KMS-11 (cell line): ENCODE measurements around the gene BTBD3.

Experiments used
- H2AFZ ChIP-seq: fragments of 200-600 bp; sonication (generic); 2 replicates; pipeline ENCODE4 v1.6.1; 2016; ENCODE audit warnings: antibody characterized with exemption, mixed run types, low read depth
- H3K27ac ChIP-seq: fragments of 200-600 bp; sonication (generic); 2 replicates; pipeline ENCODE4 v1.6.1; 2016; ENCODE audit warnings: mild to moderate bottlenecking, mixed run types
- H3K27me3 ChIP-seq: fragments of 200-600 bp; sonication (generic); 2 replicates; pipeline ENCODE4 v1.6.1; 2017; ENCODE audit warnings: mild to moderate bottlenecking, low read depth, mixed run types, moderate library complexity; ENCODE audit not compliant: insufficient read depth
- H3K36me3 ChIP-seq: fragments of 200-600 bp; sonication (generic); 2 replicates; pipeline ENCODE4 v1.6.1; 2017; ENCODE audit warnings: mild to moderate bottlenecking, mixed run types; ENCODE audit not compliant: insufficient read depth
- H3K4me1 ChIP-seq: fragments of 200-600 bp; sonication (generic); 2 replicates; pipeline ENCODE4 v1.6.1; 2016; ENCODE audit warnings: mild to moderate bottlenecking, low read depth, mixed run types; ENCODE audit not compliant: poor library complexity, severe bottlenecking
- H3K4me2 ChIP-seq: fragments of 200-600 bp; sonication (generic); 2 replicates; pipeline ENCODE4 v1.7.0; 2016; ENCODE audit warnings: mild to moderate bottlenecking, mixed run types
- H3K4me3 ChIP-seq: fragments of 200-600 bp; sonication (generic); IDR thresholded peaks from 2 replicates; pipeline ENCODE4 v1.6.1; 2017; ENCODE audit warnings: low read depth, low read length, mixed read lengths; ENCODE audit not compliant: insufficient read depth
- H3K79me2 ChIP-seq: fragments of 200-600 bp; sonication (generic); 2 replicates; pipeline ENCODE4 v1.6.1; 2016; ENCODE audit warnings: low read depth, mixed run types; ENCODE audit not compliant: insufficient read depth
- H3K9ac ChIP-seq: fragments of 200-600 bp; sonication (generic); 2 replicates; pipeline ENCODE4 v1.6.1; 2016; ENCODE audit warnings: mild to moderate bottlenecking, mixed run types
- H4K20me1 ChIP-seq: fragments of 200-600 bp; sonication (generic); 2 replicates; pipeline ENCODE4 v1.6.1; 2016; ENCODE audit warnings: mild to moderate bottlenecking, mixed run types; ENCODE audit not compliant: insufficient read depth
- CTCF ChIP-seq: fragments of 200-600 bp; sonication (generic); conservative IDR thresholded peaks from 2 replicates; pipeline ENCODE4 v1.6.1; 2017; ENCODE audit warnings: low read depth, mild to moderate bottlenecking, antibody characterized with exemption, low read length, moderate library complexity, mixed read lengths

BTBD3 gene

GRCh38 chr20:11972478-11972877 is 54.8 kb downstream of the BTBD3 start:
- Histone ChIP-seq H3K79me2 (no peaks in the 10 kb centered on the region), H3K4me3 (no peak overlapping the region), H3K4me1 (peaks cover 5% of the 10 kb centered on the region), H3K36me3 (no peaks in the 10 kb centered on the region), H3K9ac (no peak overlapping the region), H3K4me2 (no peak overlapping the region), H2AFZ (no peak overlapping the region), H3K27ac (no peak overlapping the region), H3K27me3 (no peaks in the 10 kb centered on the region), H4K20me1 (no peaks in the 10 kb centered on the region)
- TF ChIP-seq CTCF = no peak
